Activated CD8-positive, alpha-beta T cell treated with anti-CD3 and anti-CD28 coated beads for 36 hours (primary cell): Measurements from ENCODE around the gene ISM1. TPM values are rescaled to one million over a fixed set of nuclear protein-coding genes. Genes with fewer than 3 reads are reported as not detected.
A peak's percentile ranks its signal among the peaks of the same experiment; 100 is the strongest.

ENCODE experiments used
- ATAC-seq: fragments of 200-7000 bp; cut with Tn5 transposase; one replicate; pipeline ENCODE4 v1.10.0; 2021; ENCODE audit warnings: mild to moderate bottlenecking, moderate library complexity
- CTCF ChIA-PET: fragments of 350-600 bp; sonication (Branson Sonifier 250); formaldehyde crosslinking; loops from one replicate; lab custom pipeline; 2021; ENCODE audit warnings: antibody characterized with exemption; lab: Charles Lee
- POLR2A ChIA-PET: fragments of 350-600 bp; sonication (Branson Sonifier 250); formaldehyde crosslinking; loops from one replicate; lab custom pipeline; 2021; ENCODE audit warnings: antibody characterized with exemption; lab: Charles Lee
- DNase-seq: peaks from one replicate; pipeline ENCODE4 v3.0.0-alpha.2; 2020
- H3K27ac Mint-ChIP-seq: one replicate; pipeline ENCODE4 v1.8.0; 2021; ENCODE audit warnings: mild to moderate bottlenecking, mixed read lengths
- H3K27me3 Mint-ChIP-seq: one replicate; pipeline ENCODE4 v1.8.0; 2021; ENCODE audit warnings: mixed read lengths
- H3K36me3 Mint-ChIP-seq: one replicate; pipeline ENCODE4 v1.8.0; 2021; ENCODE audit warnings: low read depth, mixed read lengths
- H3K4me1 Mint-ChIP-seq: one replicate; pipeline ENCODE4 v1.8.0; 2021; ENCODE audit warnings: low read depth, mixed read lengths
- H3K4me3 Mint-ChIP-seq: one replicate; pipeline ENCODE4 v1.8.0; 2021; ENCODE audit warnings: mild to moderate bottlenecking, moderate library complexity, mixed read lengths
- H3K9me3 Mint-ChIP-seq: one replicate; pipeline ENCODE4 v1.8.0; 2021; ENCODE audit warnings: mixed read lengths
- intact Hi-C: fragments of 100-400 bp; cut with micrococcal nuclease; formaldehyde crosslinking; loops from one replicate; pipeline ENCODE4 v1.10.0; 2022
- total RNA-seq, 2 experiments: library from RNA; stranded (reverse); gene quantifications; one replicate each; pipeline ENCODE4 v1.2.3, GENCODE V29; 2021
- TF ChIP-seq, protein P1 (sequence below): fragments of 200-600 bp; IDR thresholded peaks from one replicate; pipeline ENCODE4 v1.8.0; 2022; ENCODE audit warnings: antibody characterized with exemption, mild to moderate bottlenecking

Gene ISM1
- total RNA-seq, 2 experiments from 2014 or later, result 0.77 to 1.4 TPM

DNA sequence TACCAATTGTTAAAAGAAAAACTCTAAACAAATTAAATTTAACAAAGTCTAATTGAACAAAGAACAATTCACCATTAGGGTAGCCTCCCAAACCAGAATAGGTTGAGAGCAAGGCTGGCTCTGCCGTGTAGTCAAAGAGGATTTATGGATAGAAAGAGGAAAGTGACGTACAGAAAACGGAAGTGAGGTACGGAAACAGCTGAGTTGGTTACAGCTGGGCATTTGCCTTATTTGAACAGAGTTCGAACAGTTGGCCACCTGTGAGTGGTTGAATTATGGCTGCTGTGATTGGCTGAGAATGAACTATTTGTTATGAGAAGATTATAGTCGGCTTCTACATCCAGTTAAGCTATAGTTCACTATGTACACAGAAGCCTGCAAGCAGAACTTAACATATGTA, 18.5 kb upstream of the ISM1 start:
- Mint-ChIP-seq H3K4me3 (no peak overlapping the region), H3K27me3 (peaks cover 3% of the 10 kb centered on the region), H3K4me1 (no peaks in the 10 kb centered on the region), H3K27ac (no peak overlapping the region), H3K36me3 (no peaks in the 10 kb centered on the region), H3K9me3 (no peaks in the 10 kb centered on the region)
- no peak for DNase-seq
- ATAC-seq, result peak; percentile 10
- TF ChIP-seq, protein P1, sequence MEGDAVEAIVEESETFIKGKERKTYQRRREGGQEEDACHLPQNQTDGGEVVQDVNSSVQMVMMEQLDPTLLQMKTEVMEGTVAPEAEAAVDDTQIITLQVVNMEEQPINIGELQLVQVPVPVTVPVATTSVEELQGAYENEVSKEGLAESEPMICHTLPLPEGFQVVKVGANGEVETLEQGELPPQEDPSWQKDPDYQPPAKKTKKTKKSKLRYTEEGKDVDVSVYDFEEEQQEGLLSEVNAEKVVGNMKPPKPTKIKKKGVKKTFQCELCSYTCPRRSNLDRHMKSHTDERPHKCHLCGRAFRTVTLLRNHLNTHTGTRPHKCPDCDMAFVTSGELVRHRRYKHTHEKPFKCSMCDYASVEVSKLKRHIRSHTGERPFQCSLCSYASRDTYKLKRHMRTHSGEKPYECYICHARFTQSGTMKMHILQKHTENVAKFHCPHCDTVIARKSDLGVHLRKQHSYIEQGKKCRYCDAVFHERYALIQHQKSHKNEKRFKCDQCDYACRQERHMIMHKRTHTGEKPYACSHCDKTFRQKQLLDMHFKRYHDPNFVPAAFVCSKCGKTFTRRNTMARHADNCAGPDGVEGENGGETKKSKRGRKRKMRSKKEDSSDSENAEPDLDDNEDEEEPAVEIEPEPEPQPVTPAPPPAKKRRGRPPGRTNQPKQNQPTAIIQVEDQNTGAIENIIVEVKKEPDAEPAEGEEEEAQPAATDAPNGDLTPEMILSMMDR, result no peak
- intact Hi-C loops, result no loop called here
- POLR2A ChIA-PET, result no interaction called here
- CTCF ChIA-PET, result interaction anchor here (1.1 kb wide), 1 partner anchor 60 kb away, joined by 3 read pairs; no protein-coding TSS in a partner anchor

DNA sequence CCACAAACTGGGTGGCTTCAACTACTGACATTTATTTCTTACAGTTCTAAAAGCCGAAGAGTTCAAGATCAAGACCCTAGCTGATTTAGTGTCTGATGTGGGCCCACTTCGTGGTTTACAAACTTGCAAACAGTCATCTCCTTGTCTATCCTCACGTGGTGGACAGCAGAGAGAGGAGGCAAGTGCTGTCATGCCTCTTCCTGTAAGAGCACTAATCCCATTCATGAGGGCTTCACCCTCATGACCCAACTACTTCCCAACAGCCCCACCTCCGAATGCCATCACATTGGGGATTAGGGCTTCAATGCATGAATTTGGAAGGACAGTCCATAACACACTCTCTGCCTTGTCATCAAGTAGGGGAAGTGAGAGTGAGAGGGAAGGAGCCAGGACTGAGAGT, 15.6 kb upstream of the ISM1 start:
- ATAC-seq (no peak), DNase-seq (no peak)
- CTCF ChIA-PET, result no interaction called here
- intact Hi-C loops, result no loop called here
- H3K4me1 Mint-ChIP-seq, result no peaks in the 10 kb centered on the region
- H3K27ac Mint-ChIP-seq, result no peak overlapping the region
- no peaks in the 10 kb centered on the region for H3K36me3 Mint-ChIP-seq
- POLR2A ChIA-PET, result no interaction called here
- no peak overlapping the region for H3K4me3 Mint-ChIP-seq
- peaks cover 3% of the 10 kb centered on the region for H3K27me3 Mint-ChIP-seq
- TF ChIP-seq, protein P1, result no peak
- H3K9me3 Mint-ChIP-seq, result no peaks in the 10 kb centered on the region

DNA sequence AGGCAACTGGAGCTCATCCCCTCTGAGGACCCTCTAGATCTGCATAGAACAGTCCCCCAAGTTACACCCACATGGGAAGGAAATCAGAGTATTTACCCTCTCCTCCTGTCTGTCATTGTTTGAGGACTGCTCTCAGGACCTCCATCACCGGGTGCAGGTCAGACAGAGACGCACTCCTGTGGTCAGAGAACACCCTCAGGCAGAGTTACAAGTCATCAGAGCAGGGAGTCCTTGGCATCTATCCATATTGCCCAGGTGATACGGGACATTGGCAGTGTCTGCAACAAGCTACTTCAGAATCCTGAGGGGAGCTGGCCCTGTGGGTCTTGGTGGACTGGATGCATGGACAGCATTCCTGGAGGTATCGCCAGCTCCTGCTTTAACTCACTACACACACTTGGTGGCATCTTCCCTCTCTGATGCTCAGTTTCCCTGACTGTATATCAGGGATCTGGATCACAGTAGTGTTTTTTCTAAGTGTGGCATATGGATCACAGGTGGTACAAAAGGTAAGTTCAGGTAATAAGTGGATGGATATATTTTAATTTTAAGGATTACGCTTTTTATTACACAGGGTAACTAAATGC, 15.1 kb upstream of the ISM1 start:
- ChIA-PET POLR2A (no interaction called here), CTCF (no interaction called here)
- no peaks in the 10 kb centered on the region for H3K4me1 Mint-ChIP-seq
- intact Hi-C loops, result no loop called here
- no peaks in the 10 kb centered on the region for H3K9me3 Mint-ChIP-seq
- TF ChIP-seq, protein P1, result no peak
- DNase-seq (no peak), ATAC-seq (no peak)
- no peak overlapping the region for H3K4me3 Mint-ChIP-seq
- peaks cover 1% of the 10 kb centered on the region for H3K27me3 Mint-ChIP-seq
- H3K27ac Mint-ChIP-seq, result no peak overlapping the region
- H3K36me3 Mint-ChIP-seq, result no peaks in the 10 kb centered on the region

- H3K27ac Mint-ChIP-seq, result no peak overlapping the region
- DNase-seq, result no peak
- TF ChIP-seq, protein P1, result no peak
- no peak for ATAC-seq
- CTCF ChIA-PET, result no interaction called here
- H3K27me3 Mint-ChIP-seq, result peaks cover under 1% of the 10 kb centered on the region
- H3K9me3 Mint-ChIP-seq, result no peaks in the 10 kb centered on the region
- no peaks in the 10 kb centered on the region for H3K36me3 Mint-ChIP-seq
- POLR2A ChIA-PET, result no interaction called here
- H3K4me3 Mint-ChIP-seq, result no peak overlapping the region
- no peaks in the 10 kb centered on the region for H3K4me1 Mint-ChIP-seq
- intact Hi-C loops, result no loop called here
Observed at GRCh38 chr20:13207016-13207415, 14.1 kb upstream of the ISM1 start.

DNA sequence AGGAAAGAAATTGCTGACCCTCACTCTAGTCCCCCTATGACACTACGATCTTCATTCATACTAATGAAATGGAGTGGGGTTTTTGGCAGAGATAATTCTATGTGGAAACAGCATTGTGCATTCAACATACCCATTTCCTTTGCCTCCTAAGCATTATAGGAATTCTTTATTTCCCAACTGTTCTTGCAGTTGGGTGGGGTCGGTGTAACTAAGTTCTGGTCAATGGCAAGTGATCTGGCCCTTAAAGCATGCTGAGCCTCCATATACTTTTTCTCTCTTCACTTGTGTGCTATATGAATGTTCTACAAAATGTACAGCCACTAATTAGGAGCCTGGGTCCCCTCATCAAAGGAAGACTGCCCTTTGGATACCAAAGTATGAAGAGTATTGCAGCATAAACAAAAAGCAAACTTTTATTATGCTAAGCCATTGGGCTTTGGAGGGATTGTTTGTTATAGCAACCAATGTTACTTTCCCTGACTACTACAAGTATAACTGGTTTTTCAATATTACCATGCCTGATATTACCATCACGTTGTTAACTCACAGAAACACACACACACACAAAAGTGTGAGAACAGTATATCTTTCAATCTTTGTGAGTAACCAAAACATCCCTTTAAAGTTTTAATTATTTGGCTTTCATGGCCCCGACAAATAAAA, 9.0 kb upstream of the ISM1 start:
- Mint-ChIP-seq H3K27ac (no peak overlapping the region), H3K36me3 (no peaks in the 10 kb centered on the region), H3K9me3 (no peaks in the 10 kb centered on the region), H3K27me3 (peaks cover 34% of the 10 kb centered on the region), H3K4me1 (peaks cover 5% of the 10 kb centered on the region), H3K4me3 (no peak overlapping the region)
- ChIA-PET CTCF (interaction anchor here (1.0 kb wide), 2 partner anchors 36 to 90 kb away, joined by 3 to 4 read pairs; no protein-coding TSS in a partner anchor), POLR2A (no interaction called here)
- DNase-seq (no peak), ATAC-seq (no peak)
- TF ChIP-seq, protein P1, result no peak
- intact Hi-C loops, result no loop called here
